WERI-Rb-1 (cell line): ENCODE data around the gene CTDNEP1.
A peak's percentile ranks its signal among the peaks of the same experiment; 100 is the strongest.

Source experiments
- DNase-seq: peaks from one replicate; pipeline ENCODE4 v3.0.0-alpha.2; 2020
- H3K27ac ChIP-seq: fragments of 250-450 bp; sonication (Bioruptor Pico); 2 replicates; pipeline ENCODE4 v1.5.1; 2020; ENCODE audit warnings: mild to moderate bottlenecking, moderate library complexity
- H3K27me3 ChIP-seq: fragments of 250-450 bp; sonication (Bioruptor Pico); 2 replicates; pipeline ENCODE4 v1.5.1; 2021; ENCODE audit warnings: mild to moderate bottlenecking, low read depth, moderate library complexity; ENCODE audit not compliant: insufficient read depth, severe bottlenecking
- H3K36me3 ChIP-seq: fragments of 250-450 bp; sonication (Bioruptor Pico); 2 replicates; pipeline ENCODE4 v1.5.1; 2020; ENCODE audit warnings: mild to moderate bottlenecking, moderate library complexity
- H3K4me3 ChIP-seq: 2 replicates; pipeline ENCODE4 v1.5.1; 2011; ENCODE audit warnings: low read depth, mild to moderate bottlenecking, control low read depth, low read length
- H3K9me3 ChIP-seq: fragments of 250-450 bp; sonication (Bioruptor Pico); 2 replicates; pipeline ENCODE4 v1.5.1; 2021; ENCODE audit warnings: mild to moderate bottlenecking, moderate library complexity; ENCODE audit not compliant: severe bottlenecking
- CTCF ChIP-seq: IDR thresholded peaks from 2 replicates; pipeline ENCODE4 v1.5.1; 2011; ENCODE audit warnings: low read depth, mild to moderate bottlenecking, control low read depth, inconsistent platforms, low read length

The CTDNEP1 gene

GRCh38 chr17:7217113-7217987 lies 34.2 kb downstream of the CTDNEP1 start:
- Histone ChIP-seq H3K27me3 (no peaks in the 10 kb centered on the region), H3K36me3 (peaks cover 20% of the 10 kb centered on the region), H3K9me3 (no peaks in the 10 kb centered on the region), H3K4me3 (peak overlapping the region; percentile 75), H3K27ac (peak overlapping the region; percentile 94)
- no peak for TF ChIP-seq CTCF
- peak; percentile 79 for DNase-seq

GRCh38 chr17:7216242-7217112 lies 35.1 kb downstream of the CTDNEP1 start:
- H3K27ac ChIP-seq, result peak overlapping the region; percentile 69
- no peaks in the 10 kb centered on the region for H3K9me3 ChIP-seq
- no peak for DNase-seq
- H3K27me3 ChIP-seq, result no peaks in the 10 kb centered on the region
- peak overlapping the region; percentile 61 for H3K4me3 ChIP-seq
- no peak for TF ChIP-seq CTCF
- peaks cover 11% of the 10 kb centered on the region for H3K36me3 ChIP-seq

DNA sequence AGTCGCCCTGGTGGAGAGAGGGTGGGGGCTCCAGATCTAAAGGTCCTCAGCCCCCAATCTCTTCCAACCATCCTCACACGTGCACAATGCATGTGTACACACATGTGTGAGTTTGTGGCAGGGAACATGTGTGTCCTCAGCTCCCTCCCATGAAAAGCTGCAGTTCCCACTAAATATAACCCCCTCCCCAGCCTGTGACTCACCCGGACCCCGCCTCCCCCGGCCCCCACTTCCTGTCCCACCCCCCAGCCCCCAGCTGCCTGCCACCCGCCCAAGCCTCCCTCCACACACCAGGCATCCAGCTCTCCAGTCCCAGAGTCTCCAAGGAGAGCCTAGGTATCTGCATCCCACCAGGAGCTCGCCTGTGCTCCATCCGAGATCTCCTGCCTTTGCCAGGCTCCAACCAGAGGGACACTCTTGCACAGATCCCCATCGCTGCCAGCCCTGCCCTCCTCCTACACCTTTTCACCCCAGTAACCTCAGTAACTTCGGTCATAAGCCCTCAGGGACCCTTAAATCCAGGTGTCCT lies 35.8 kb downstream of the CTDNEP1 start:
- peak overlapping the region; percentile 69 for H3K27ac ChIP-seq
- H3K27me3 ChIP-seq, result no peaks in the 10 kb centered on the region
- TF ChIP-seq CTCF, result no peak
- H3K9me3 ChIP-seq, result no peaks in the 10 kb centered on the region
- H3K36me3 ChIP-seq, result peaks cover 3% of the 10 kb centered on the region
- DNase-seq, result peak; percentile 28
- H3K4me3 ChIP-seq, result peak overlapping the region; percentile 61

- H3K4me3 ChIP-seq, result peak overlapping the region; percentile 53
- no peak for DNase-seq
- no peak for TF ChIP-seq CTCF
- H3K27ac ChIP-seq, result peak overlapping the region; percentile 22
- no peaks in the 10 kb centered on the region for H3K9me3 ChIP-seq
- no peaks in the 10 kb centered on the region for H3K27me3 ChIP-seq
- H3K36me3 ChIP-seq, result no peaks in the 10 kb centered on the region; the same call in 1 of the 2 replicates
Measured at GRCh38 chr17:7215136-7215638, 36.3 kb downstream of the CTDNEP1 start.

- Histone ChIP-seq H3K9me3 (no peaks in the 10 kb centered on the region), H3K4me3 (peak overlapping the region; percentile 53), H3K36me3 (no peaks in the 10 kb centered on the region; the same call in 1 of the 2 replicates), H3K27me3 (no peaks in the 10 kb centered on the region), H3K27ac (peak overlapping the region; percentile 77)
- peak; percentile 100 for DNase-seq
- peak; percentile 79 for TF ChIP-seq CTCF
Measured at GRCh38 chr17:7214300-7215135, 37.0 kb downstream of the CTDNEP1 start.
